ENCODE results near the gene EFCAB14.
"Not testable (repeated sequence)": the region's sequence is repeated elsewhere in the genome, so short reads cannot be mapped to it uniquely, and the experiment has no call there.

EFCAB14 gene

DNA sequence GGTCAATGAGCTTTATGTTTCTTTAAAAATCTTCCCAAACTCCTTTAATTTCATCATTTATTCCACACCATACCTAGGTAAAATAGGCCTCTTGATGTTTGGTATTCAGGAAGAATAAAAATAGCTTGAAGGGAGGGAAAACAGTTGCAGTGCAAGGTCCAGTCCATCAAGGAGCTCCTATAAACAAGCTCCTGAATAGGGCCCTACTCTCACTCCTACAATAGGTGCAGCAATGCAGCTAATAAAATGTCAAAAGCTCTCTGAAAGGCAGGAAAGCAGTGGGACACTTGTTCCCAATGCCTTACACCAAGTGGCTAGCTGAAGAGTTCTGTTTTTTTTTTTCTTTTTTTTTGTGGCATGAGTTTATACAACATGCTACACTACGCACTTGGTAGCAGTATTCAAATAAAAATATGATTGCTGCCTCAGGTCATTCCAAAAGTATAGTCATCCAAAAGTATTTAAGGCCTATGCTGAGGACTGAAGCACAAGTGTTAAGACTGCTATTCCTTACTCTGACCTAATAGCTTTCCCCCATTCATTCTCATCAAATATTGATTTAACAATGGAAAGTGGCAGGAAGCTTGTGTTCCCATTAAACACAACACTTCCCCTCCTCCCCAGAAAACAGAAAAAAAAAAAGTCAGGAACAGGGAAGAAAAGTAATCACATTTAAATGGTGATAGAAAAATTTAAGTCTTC is 37.4 kb downstream of the EFCAB14 start:
- DNase-seq: no peak

DNA sequence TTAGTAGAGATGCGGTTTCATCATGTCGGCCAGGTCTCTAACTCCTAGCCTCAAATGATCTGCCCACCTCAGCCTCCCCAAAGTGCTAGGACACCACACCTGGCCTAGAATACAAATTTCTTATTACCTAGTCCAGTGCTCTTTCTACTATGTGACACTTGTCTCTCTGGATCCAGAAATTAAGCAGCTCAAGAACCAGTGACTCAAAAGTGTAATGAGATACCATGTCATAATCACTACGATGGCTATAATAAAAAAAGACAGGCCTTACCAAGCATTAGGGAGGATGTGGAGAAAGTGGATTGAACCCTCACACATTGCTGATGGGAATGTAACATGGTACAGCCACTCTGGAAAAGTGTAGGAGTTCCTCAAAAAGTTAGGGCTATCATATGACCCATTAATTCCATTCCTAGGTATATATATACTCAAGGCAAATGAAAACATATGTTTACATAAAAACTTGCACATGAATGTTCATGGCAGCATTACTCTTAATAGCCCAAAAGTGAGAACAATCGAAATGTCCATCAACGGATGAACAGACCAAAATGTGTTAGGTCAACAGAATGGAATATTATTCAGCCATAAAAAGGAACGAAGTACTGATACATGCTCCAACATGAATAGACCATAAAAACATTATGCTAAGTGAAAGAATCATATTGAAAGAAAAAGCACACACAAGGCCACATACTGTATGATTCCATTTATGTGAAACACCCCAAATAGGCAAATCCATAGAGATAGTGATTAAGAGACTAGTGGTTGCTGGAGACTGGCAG is 38.9 kb downstream of the EFCAB14 start:
- no peak for DNase-seq

DNA sequence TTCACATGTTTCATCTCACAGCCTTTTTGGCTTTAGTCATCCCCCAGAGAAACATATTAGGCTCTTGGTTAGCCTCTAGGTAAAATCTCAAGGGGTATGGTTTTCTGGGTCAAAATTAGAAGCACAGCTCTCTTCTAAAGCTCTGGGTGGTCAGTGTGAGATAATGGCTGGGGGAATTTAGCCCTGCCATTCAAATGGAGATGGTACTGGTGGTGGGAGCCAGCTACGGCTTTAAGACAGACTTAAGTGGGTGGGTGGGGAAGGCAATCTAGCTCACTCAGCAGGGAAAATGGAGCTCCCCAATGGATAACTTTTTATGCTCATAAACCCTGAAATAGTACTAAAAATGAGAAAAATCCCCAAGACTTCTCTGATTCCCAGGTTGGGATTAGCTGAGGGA is 41.6 kb downstream of the EFCAB14 start:
- no peak for DNase-seq

DNA sequence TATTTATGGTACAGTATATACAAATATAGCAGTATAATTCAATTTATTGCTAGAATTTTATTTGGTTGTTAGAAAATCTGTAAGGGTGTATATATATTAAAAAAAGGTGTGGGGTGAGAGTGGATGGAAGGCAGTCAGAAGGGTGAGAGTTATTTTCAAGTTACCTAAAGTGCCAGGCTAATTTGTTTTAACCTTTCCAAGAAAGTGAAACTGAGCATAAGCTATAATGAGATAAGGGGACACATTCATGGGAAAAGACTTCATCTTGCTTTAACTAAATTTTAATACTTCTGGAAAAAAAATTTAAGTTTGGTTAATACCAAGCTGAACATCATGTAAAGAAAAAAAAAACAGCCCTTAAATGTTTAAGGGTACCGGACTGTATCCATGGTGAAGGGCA is 42.4 kb downstream of the EFCAB14 start:
- DNase-seq: no peak

DNA sequence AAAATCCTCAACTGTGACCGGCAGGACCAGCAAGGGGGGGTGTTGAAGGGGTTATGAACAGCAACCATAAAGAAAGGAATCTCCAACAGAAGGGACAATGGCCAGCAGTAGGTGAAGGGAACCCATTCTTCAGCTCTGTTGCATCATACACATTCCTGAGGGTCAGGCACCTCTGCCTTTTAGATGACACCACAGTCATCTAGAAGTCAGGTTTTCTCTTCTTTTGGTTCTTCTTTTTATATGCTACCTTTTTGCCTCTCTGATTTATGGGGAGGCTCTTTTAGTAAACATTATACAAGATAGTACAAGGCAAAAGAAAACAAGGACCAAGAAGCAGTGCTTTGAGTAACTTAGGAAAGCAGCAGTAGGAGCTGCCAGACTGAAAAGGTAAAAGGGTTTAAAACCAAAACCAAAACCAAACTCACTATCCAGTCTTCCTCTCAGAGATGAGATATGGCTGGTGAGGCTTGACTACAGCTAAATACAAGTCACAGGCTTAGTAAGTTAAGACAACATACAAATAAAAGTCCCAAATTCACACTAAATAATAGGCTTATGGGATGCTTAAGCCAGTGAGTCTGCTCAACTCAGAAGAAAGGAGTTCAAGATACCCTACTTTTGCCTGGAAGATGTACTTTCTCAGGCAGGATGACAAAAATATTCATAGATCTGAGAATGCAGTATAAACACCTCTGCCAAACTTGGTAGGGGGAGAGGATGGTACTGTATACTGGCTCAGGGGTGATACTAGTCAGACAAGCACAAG is 43.2 kb downstream of the EFCAB14 start:
- DNase-seq: no peak

DNA sequence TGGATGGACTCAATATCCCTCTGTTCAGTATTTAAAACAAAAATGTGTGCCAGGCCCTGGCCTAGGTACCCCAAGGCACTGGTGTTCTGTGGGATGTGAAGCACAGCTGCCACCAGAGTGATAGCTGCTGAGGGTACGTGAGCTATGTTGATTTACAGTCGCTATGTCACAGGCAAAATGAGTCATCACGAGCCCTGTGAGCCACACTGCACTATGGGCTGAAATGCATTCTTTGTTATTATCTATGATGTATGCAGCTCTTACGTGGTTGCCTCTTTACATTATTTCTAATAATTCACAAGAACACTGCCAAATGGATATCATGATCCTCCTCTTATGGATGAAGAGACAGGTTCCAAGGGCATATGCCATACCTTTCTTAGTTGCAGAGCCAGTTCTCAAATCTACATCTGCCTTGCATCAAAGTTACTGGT is 45.1 kb downstream of the EFCAB14 start:
- peak; percentile 5 for DNase-seq

DNA sequence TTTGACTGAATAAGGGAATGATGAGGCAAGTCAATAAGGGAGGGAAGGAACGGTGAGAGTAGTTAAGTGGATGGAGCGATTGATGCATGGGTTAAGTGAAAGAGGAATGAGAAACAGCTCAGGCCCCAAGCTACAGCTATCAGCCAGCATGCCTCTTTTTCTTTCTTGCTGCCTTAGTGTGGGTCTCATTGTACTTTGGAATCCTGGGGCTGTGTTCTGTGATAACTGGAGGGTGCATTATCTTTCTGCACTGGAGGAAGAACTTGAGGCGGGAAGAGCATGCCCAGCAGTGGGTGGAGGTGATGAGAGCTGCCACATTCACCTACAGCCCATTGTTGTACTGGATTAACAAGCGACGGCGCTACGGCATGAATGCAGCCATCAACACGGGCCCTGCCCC is 46.2 kb downstream of the EFCAB14 start:
- DNase-seq: no peak

DNA sequence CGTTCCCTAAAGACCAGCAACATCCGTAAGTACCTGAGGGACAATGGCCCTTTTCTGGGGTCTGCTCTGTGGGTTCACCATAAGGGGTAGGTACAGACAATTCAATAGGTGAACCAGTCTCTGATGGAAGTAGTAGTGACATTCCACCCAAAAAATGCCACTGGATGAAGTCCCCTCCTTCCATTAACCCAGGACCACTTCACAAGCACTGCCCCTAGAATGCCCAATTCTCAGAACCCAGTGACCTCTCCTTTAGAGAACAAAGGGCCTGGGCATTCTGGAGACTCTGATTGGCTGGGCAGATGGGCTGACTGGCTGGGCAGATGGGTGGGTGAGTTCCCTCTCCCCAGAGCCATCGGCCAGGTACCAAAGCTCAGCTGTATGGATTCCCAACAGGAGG is 47.4 kb downstream of the EFCAB14 start, which contains the start of gene TEX38:
Gene TEX38, plus strand, starts transcription at position 301 of the 400 bp plus-strand sequence. Its CDS starts 81 bp downstream, at position 382.
- no peak for DNase-seq

DNA sequence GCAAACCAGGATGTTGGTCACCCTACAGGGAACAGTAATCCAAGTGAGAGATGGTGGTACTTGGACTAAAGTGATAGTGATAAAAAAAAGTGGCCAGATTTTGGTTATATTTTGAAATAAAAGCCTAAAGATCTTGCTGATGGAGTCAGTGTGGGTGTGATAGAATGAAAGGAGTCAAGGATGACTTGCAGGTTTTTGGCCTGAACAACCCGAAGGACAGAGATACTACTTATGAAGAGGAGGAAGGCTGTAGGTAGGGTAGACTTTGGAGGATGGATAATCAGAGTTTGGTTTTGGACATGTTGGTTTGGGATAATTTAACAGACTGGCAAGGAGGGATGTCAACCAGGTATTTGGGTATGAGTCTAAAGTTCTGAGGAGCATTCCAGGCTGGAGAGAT is 48.8 kb downstream of the EFCAB14 start:
- no peak for DNase-seq

DNA sequence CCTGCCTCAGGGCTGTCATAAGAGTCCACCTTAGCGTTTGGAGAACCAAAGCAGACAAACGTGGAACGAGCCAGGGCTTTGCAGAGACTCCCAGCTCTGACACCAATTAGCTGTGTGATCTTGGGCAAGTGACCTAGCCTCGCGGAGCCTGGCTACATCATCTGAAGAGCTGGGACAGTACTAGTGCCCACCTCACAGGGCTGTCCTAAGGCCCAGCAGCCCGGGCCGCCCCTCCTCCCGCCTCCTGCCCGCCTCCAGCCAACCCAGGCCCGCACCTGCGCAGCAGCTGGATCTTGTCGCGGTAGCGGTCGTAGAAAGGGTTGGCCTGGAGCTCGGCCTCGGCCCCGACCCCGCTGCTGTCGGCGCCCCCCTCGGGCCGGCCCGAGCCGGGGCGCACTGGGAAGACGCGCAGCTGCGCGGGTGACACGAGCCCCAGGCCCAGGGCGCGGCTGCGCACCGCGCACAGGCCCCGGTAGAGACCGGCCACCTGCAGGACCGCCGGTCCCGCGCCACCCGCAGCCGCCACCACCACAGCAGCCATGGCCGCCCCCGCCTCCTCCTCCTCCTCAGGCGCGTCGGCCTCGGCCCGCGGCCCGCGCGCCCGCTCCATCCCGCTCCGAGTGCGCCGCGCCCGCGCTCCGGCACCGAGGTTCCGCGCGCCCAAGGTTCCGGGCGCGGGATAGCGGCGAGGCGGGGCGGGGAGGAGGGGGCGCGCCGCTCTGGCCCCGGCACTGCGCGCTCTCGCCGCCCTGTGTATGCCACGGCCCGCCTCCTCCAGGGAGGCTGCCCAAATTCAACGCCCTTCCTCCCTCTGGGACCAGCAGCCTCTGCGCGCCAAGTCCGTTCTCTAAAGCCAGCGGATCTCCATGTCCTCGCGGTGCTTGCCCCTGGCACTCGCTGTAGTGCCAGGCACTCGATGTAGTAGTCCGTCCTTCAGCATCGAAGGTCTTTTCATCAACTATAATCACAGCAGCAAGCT is 50.8 kb downstream of the EFCAB14 start, which contains the start of gene ATPAF1:
Gene ATPAF1, minus strand, starts transcription at position 583 of the 979 bp plus-strand sequence. Its CDS starts 42 bp downstream, at position 541.
- DNase-seq: peak; percentile 44

DNA sequence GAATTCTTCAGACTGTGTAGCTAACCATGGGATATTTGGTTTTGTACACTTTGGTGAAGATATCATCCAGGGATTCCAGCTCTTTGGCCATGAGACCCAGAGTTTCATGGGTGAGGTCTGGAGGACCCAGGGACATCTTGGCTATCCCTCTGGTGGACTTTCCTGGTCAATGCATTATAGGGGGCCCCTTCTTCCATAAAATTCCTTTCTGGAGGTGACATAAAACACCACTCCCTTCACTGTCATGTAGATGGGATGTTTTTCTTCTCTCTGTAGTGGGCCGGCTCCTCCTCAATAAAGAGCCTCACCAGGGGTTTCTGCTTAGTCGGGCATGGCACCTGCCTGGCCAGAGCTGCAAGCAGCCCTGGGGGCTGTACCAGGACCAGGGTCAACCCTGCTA is 52.9 kb downstream of the EFCAB14 start:
- DNase-seq: no peak

DNA sequence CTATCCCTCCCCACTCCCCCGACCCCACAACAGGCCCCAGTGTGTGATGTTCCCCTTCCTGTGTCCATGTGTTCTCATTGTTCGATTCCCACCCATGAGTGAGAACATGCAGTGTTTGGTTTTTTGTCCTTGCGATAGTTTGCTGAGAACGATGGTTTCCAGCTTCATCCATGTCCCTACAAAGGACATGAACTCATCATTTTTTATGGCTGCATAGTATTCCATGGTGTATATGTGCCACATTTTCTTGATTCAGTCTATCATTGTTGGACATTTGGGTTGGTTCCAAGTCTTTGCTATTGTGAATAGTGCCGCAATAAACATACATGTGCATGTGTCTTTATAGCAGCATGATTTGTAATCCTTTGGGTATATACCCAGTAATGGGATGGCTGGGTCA is 56.0 kb downstream of the EFCAB14 start:
- not testable (repeated sequence) for DNase-seq

DNA sequence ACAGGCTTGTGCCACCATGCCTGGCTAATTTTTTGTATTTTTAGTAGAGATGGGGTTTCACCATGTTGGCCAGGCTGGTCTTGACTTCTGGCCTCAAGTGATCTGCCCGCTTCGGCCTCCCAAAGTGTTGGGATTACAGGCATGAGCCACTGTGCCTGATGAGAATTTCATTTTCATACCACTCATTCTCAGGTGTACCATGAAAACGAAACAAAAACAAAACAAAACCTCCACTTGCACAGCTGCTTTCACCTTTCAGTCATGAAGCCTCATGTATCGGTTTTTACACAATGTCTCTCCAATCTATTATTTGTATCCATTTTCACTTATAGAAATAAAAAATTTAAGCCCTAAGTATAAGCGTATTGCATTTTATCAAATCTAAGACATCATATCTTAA is 58.8 kb downstream of the EFCAB14 start:
- DNase-seq: not testable (repeated sequence)

DNA sequence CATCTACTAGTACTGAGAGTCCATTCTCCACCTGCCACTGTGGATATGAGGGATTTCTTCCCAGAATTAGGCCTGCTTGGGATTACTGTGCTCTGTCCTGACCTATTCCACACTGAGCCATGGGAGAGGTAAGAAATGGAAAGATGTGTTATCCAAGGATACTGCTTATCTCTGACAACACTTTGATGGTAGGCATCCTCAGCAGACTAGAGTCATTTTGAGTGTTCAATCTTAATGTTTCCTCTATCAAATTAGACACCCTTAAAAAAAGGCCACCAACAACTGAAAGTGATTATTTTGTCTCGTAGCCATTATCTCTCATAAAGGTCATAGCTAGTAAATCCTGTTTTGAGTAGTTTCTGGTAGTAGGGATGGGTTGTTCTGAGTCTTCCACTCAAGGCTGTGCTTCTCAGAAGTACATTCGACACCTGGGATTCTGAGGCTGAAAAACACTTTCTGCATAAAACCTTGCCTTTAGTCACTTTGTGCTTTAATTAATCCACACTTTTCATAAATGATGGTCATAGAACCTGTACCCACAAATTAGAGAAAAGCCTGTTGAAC is 59.5 kb downstream of the EFCAB14 start:
- no peak for DNase-seq

DNA sequence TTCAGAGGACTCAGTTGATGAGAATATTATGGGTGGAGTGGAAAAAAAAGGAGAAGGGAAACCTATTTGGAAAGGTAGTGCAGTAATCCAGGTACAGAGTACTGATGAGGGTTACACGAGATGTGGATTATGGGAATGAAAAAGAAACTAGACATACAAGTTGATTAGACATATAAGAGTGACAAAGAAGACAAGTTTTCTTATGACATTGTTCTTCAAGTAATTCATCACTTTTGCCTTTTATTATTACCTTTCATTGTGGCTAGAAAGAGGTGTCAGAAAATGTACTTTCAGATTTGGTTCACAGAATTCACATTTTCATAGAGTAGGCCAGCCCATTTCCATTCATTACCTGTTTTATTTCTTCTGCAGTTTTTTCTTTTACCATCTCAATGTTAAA is 61.1 kb downstream of the EFCAB14 start:
- no peak for DNase-seq

DNA sequence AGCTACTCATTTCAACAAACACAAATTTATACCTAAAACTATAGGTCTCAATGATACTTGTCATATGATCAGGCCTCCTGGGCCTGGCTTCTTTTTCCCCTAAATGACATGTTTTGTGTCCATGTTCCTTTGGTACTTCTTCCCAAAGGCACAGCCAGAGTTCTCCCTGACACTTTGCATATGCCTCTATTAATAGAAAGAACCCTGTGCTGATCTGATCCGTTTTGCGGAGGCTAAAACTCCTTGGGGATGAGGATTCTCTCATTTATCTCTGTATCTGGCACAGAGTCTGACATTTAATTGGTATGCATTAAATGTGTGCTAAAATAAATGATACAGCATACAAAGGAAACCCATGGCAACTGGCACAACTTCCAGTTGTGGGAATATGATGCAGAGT is 62.3 kb downstream of the EFCAB14 start:
- no peak for DNase-seq

DNA sequence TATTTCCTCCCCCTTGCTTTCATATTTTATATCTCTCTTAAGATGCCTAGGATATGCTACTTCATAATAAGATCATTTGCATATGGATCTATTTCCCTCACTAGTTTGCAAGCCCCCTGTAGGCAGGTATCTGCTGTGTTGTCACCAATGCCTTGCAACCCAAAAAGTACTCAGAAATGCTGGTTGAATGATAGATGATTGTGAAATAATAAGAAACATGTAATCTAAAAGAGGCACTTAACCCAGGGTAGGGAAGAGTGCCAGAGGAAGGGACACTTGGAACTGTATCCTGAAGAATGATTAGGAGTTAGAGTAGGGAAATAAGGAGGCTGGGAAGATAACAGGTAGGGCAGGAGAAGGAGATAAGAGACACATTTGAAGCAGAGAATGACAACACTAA is 63.1 kb downstream of the EFCAB14 start:
- DNase-seq: no peak

DNA sequence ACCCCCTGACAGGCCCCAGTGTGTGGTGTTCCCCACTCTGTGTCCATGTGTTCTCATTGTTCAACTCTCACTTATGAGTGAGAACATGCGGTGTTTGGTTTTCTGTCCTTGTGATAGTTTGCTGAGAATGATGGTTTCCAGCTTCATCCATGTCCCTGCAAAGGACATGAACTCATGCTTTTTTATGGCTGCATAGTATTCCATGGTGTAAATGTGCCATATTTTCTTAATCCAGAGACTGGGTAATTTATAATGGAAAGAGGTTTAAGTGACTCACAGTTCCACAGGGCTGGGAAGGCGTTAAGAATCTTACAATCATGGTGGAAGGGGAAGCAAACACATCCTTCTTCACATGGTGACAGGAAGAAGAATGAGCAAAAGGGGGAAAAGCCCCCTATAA is 64.2 kb downstream of the EFCAB14 start:
- not testable (repeated sequence) for DNase-seq

DNA sequence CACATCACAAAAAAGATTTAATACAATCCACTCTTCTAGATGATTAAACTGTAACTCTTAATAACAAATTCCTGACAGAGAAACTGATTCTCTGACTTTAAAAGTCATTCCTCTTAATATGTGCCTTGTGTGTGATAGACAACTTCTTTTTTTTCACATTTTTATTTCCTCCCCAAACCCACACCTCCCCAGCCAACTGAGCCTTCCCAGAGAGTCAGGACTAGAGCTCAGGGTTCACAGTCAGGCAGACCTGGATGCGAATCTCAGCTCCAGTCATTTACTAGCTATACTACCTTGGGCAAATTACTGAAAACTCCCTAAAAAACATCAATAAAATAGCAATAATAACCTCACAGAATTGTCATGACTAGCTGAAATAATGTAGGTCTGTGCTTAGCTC is 64.9 kb downstream of the EFCAB14 start:
- no peak for DNase-seq

DNA sequence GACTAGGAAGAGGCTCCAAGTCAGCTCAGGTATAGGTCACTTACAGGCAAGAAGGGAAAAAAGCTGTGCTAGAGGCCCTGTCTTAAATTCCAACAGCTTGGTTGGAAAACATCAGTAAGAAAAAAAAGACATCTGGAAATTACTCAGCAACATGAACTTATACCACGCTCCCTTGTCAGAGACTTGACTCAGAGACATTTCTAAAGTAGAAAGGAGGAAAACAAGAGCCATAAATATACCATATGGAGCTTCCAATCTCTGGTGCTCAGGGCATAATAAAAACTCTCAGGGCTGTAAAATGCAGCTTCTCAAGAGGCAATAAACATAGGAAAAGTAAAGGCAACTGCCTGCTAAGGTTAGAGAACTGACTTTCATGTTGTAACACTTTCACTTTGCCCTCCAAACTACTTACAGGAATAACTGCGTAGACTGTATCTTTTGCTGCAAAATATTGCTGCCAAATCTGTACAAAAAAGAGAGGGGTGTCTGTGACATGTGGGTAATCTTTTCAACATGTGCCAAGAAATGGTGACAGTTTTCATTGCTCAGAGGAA is 65.4 kb downstream of the EFCAB14 start:
- no peak for DNase-seq

DNA sequence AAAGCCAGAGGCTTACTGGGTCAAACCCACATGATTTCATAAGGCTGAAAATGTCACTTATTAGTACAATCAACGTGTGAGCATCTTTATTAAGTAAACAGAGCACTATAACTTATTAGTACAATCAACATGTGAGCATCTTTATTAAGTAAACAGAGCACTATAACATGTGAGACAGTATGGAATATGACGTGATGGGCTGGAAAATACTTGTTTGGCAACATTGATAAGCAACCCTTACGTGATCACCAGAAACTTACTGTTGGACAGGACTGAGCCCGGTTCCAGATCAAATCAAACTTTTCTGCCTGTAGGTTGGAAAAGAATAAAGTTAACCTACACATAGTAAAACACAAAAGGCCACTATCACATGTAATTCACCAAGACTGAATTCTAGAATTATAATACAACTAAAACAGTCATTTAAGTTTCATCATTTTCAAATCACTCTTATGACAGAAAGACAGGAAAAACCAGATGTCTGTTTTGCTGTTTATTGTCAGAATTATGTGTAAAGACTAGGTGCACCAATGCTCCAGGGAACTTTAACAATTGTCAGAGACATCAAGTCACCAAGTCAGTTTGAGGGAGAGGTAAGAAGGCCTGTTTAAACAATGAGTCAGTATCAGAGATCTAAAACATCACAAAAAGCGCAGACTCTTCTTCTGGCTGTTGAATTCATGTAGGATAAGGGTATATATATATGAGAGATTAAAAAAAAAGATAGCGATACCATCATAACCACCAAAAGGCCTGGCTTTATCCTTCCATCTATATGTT is 66.4 kb downstream of the EFCAB14 start:
- no peak for DNase-seq
